ENCODE measurements around the gene DEFB131B. TPM values are rescaled to one million over a fixed set of nuclear protein-coding genes. Genes with fewer than 3 reads are reported as not detected.

Gene DEFB131B
- not detected in 2 replicates for total RNA-seq

GRCh38 chr11:71878059-71878458 is at the start of gene DEFB131B:
DEFB131B (plus strand) TSS chr11:71878453; CDS start chr11:71878453, 0 bp downstream.

GRCh38 chr11:71832811-71833210 is 45.4 kb upstream of the DEFB131B start, which contains the start of gene DEFB108B:
DEFB108B (plus strand) TSS chr11:71833200; CDS start chr11:71833200, 0 bp downstream.

GRCh38 chr11:71927820-71928736 is 49.8 kb downstream of the DEFB131B start, which contains the start of gene XNDC1N:
XNDC1N (minus strand) TSS chr11:71928594; CDS start chr11:71923353, 5,241 bp downstream.

GRCh38 chr11:71928737-71929443 is 50.6 kb downstream of the DEFB131B start, which contains the start of gene RNF121:
RNF121 (plus strand) TSS chr11:71929046; CDS start chr11:71929062, 16 bp downstream.

Other genes starting within 250 kb of the DEFB131B start
- not detected in 2 replicates for gene DEFB108B, start 45.3 kb upstream of the DEFB131B start, total RNA-seq
- gene XNDC1N, start 50.1 kb downstream of the DEFB131B start, total RNA-seq, result 5.5 and 5.7 TPM in 2 replicates
- gene RNF121, start 50.6 kb downstream of the DEFB131B start, total RNA-seq, result 27.7 and 31.6 TPM in 2 replicates
- 1.6 and 2.2 TPM in 2 replicates for gene IL18BP, start 120.5 kb downstream of the DEFB131B start, total RNA-seq
- gene NUMA1, start 202.1 kb downstream of the DEFB131B start, total RNA-seq, result 110 and 132 TPM in 2 replicates
- gene LRRC51, start 202.4 kb downstream of the DEFB131B start, total RNA-seq, result 7.7 and 9.0 TPM in 2 replicates
- 68.2 and 81.2 TPM in 2 replicates for gene LAMTOR1, start 224.8 kb downstream of the DEFB131B start, total RNA-seq
- not detected in 2 replicates for gene TOMT, start 227.5 kb downstream of the DEFB131B start, total RNA-seq
- 40.7 and 47.6 TPM in 2 replicates for gene ANAPC15, start 234.2 kb downstream of the DEFB131B start, total RNA-seq